ENCODE data around the gene AGAP4.
"Not testable (repeated sequence)": the region's sequence is repeated elsewhere in the genome, so short reads cannot be mapped to it uniquely, and the experiment has no call there.

GRCh38 chr10:45787212-45787741 is 60.0 kb downstream of the AGAP4 start:
- TF ChIP-seq, protein P1, sequence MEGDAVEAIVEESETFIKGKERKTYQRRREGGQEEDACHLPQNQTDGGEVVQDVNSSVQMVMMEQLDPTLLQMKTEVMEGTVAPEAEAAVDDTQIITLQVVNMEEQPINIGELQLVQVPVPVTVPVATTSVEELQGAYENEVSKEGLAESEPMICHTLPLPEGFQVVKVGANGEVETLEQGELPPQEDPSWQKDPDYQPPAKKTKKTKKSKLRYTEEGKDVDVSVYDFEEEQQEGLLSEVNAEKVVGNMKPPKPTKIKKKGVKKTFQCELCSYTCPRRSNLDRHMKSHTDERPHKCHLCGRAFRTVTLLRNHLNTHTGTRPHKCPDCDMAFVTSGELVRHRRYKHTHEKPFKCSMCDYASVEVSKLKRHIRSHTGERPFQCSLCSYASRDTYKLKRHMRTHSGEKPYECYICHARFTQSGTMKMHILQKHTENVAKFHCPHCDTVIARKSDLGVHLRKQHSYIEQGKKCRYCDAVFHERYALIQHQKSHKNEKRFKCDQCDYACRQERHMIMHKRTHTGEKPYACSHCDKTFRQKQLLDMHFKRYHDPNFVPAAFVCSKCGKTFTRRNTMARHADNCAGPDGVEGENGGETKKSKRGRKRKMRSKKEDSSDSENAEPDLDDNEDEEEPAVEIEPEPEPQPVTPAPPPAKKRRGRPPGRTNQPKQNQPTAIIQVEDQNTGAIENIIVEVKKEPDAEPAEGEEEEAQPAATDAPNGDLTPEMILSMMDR (conservative IDR thresholded peaks at IDR 0.05), result not testable (repeated sequence)
- TF ChIP-seq ZFX (IDR thresholded peaks at IDR 0.05), result not testable (repeated sequence)
